IPS-NIHi7 (cell line): Measurements from ENCODE around the gene METAP2.
"Not testable (repeated sequence)": the region's sequence is repeated elsewhere in the genome, so short reads cannot be mapped to it uniquely, and the experiment has no call there.

Experiments used
- DNase-seq: peaks from one replicate; pipeline ENCODE4 v3.0.0; 2012; ENCODE audit warnings: mixed read lengths; ENCODE audit errors: extremely low spot score

Gene METAP2

GRCh38 chr12:95462551-95462950 is 11.4 kb upstream of the METAP2 start:
- no peak for DNase-seq

GRCh38 chr12:95463050-95463449 is 10.9 kb upstream of the METAP2 start:
- no peak for DNase-seq

- not testable (repeated sequence) for DNase-seq
These were observed 10.2 kb upstream of the METAP2 start for GRCh38 chr12:95463776-95464175.

GRCh38 chr12:95465275-95465674 is 8.7 kb upstream of the METAP2 start:
- no peak for DNase-seq

DNA sequence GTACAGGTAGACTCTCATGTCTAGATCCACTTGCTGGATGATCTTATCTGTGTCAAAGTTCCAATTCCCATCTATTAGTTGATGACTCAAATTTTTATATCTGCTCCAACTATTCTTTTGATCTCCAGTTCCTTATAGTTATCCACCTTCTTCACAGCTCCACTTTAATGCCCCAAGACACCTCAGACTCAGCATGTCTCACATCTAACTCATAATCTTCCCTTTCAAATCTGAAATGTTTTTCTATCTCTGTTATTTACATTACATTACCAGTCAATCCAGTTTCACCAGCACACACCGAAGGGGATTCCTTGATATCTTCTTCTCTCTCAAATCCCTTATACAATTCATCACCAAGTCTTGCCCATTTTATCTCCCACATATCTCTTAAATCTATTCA is 3.7 kb upstream of the METAP2 start:
- DNase-seq, result no peak

DNA sequence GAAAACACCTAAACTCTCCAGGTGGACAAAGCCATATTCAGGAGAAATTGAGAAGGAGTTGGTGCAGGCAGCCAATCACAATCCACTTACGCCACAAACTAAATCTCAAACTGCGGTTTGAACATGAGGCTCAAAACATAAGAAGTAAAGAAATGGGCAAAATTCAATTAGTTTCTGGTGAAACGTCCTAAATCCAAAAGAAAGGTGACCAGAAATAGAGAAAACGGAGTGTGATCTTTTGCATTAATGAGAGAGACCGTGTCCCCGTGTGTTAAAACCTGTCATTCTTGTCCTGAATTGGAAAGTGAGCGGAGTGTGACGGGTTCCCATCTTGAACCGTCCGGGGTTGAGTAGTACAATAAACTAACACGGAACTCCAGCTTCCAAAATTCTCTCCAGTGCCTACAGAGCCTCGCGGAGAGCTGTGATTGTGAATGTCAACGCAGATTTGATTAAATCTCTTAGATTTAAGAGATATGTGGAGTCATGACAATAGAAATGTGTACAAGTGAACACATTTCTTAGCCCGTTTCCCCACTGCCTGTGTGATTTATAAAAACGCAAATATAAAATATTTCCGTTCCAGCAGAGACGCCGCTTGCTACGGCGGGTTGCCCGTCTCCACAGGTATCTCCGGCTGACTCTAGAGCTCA is 595 bp upstream of the METAP2 start:
- DNase-seq, result peak; percentile 35

DNA sequence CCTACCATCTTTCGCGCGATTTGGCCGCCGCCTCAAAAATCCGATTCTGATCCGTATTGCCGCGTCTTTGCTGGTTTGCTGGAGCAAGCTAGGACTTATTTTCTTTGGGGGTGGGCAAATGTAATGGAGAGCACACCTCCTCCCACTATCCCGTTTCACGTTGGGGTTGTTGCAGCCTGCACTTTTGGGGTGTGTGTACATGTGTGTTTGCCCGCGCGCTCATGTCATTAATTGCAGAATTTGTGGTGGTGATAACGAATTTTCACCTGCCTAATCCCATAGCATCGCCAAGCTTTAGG is 657 bp downstream of the METAP2 start:
- DNase-seq, result peak; percentile 11

- no peak for DNase-seq
These were observed 6.3 kb downstream of the METAP2 start for GRCh38 chr12:95480230-95480629.

DNA sequence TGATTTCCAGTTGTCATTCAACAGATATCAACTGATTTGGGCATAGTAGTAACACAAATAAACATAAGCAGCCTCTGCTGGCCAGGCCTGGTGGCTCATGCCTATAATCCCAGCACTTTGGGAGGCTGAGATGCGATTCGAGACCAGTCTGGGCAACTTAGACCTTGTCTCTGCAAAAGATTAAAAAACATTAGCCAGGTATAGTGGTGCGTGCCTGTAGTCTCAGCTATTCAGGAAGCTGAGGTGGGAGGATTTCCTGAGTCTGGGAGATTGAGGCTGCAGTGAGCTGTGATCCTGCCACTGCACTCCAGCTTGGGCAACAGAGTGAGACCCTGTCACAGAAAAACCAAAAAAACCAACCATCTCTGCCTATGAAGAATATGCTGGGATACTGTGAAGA is 7.1 kb downstream of the METAP2 start:
- DNase-seq, result no peak

DNA sequence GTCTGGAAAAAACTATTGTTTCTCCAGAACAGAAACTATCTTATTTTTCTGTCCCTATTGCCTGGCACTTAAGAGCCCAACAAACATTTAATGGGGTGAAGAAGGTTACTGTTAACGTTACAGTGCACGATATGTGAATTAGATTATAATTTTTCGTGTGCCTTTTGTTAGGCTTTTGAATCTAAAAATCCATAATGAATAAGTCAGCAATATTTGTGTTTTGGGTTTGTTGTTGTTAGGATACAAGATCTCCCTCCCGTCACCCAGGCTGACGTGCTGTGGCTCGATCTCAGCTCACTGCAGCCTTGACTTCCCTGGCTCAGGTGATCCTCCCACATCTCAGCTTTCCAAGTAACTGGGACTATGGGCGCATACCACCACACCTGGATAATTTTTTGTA is 7.9 kb downstream of the METAP2 start:
- no peak for DNase-seq

DNA sequence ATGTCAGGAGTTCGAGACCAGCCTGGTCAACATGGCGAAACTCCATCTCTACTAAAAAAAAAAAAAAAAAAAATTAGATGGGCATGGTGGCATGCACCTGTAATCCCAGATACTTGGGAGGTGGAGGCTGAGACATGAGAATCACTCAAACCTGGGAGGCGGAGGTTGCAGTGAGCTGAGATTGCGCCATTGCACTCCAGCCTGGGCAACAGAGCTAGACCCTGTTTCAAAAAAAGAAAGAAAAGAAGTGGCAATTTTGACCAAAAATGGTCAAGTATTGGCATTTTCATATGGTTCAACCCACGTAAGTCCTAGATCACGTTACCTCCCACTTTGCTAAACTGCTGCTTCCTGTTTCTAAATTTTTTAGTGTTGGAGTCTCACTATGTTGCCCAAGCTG is 8.6 kb downstream of the METAP2 start:
- DNase-seq, result not testable (repeated sequence)

GRCh38 chr12:95484524-95484923 is 10.6 kb downstream of the METAP2 start:
- no peak for DNase-seq

DNA sequence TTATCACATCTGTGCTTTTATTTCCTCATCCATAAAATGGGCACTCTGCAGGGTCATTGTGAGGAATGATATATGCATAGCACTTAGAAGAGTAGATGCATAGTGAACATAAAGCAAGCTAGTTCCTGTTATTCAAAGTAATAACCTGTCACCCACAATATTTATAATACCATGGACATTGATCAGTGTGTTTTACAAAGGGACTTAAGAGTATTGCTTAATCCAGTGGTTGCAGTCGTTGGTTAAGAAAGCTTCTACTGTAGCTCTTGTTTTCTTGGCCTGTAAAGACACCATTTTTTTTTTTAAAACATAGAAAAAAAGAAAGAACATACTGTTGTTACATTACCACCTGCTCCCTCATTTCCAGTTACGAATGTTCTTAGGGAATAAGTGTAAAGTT is 13.1 kb downstream of the METAP2 start:
- DNase-seq, result no peak

- no peak for DNase-seq
These were observed 18.5 kb downstream of the METAP2 start for GRCh38 chr12:95492462-95492861.

- no peak for DNase-seq
These were observed 20.9 kb downstream of the METAP2 start for GRCh38 chr12:95494888-95495287.

GRCh38 chr12:95495433-95495832 is 21.5 kb downstream of the METAP2 start:
- no peak for DNase-seq

DNA sequence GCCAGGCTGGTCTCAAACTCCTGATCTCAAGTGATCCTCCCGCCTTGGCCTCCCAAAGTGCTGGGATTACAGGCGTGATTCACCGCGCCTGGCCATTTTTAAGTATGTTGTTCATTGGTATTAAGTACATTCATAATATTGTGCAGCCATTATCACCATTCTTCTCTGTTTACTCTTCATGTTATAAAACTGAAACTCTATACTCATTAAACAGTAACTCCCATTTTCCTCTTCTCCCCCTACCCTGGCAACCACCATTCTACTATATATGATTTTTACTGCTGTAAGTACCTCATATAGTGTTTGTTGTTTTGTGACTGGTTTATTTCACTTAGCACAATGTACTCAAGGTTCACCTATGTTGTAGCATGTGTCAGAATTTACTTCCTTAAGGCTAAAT is 23.1 kb downstream of the METAP2 start:
- DNase-seq, result no peak

DNA sequence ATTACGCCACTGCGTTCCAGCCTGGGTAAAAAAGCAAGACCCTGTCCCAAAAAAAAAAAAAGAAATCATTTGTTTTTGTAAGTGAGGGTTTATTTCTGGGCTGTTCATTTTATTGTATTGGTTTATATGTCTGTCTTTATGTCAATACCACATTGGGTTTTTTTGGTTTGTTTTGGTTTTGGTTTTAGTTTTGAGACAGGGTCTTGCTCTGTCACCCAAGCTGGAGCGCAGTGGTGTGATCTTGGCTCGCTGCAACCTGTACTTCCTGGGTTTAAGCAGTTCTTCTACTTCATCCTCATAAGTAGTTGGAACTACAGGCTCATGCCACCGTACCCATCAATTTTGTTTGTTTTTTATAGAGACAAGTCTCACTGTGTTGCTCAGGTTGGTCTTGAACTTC is 25.0 kb downstream of the METAP2 start:
- no peak for DNase-seq

GRCh38 chr12:95499772-95500171 is 25.8 kb downstream of the METAP2 start:
- no peak for DNase-seq

- no peak for DNase-seq
These were observed 30.2 kb downstream of the METAP2 start for GRCh38 chr12:95504140-95504539.

GRCh38 chr12:95505039-95505438 is 31.1 kb downstream of the METAP2 start:
- no peak for DNase-seq

DNA sequence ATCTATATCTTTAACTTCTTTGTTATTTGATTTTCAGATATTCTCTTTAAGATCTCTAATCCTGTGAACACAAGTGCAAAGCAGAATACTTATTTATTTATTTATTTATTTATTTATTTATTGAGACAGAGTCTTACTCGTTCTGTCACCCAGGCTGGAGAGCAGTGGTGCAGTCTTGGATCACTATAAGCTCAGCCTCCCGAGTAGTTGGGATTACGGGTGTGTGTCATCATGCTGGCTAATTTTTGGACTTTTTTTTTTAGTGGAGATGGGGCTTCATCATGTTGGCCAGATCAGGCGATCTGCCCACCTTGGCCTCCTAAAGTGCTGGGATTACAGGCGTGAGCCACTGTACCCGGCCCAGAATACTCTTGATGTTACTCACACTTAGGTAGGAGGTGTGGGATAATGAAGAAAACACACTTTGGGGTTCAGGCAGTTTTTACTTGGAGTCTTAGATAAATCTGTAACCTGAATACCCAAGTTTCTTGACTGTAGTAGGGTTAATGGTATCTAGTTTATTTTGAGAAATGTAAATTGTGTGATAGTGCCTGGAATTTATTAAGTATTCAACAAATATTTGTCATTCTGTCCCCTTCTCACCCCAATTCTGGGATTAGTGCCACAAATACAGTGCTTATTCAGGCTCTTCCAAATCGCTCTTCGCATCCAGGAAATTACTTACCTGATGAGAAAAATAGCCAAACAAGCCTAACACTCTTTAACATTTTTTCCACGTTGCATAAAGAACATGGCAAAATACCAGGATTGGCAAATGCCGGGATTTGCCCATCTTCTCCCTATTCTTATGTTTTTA is 33.0 kb downstream of the METAP2 start:
- no peak for DNase-seq

DNA sequence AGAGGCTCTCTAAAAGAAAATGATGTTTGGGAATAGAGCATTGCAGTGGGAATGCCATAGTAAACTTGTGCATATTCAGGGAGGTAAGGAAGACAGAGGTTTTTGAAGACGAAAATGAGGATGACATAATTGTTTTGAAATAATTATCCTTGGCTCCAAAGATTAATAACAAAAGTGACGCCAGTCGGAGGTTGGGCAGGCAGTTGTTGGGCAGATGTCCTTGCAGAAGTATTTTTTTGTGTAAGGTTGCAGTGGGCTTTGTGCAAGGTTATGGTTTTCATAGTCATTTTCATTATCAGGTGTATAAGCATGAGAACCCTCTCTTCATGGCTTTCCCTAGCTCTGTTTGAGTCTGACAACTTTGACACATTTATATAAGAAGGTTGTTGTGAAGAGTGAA is 35.3 kb downstream of the METAP2 start:
- DNase-seq, result no peak

DNA sequence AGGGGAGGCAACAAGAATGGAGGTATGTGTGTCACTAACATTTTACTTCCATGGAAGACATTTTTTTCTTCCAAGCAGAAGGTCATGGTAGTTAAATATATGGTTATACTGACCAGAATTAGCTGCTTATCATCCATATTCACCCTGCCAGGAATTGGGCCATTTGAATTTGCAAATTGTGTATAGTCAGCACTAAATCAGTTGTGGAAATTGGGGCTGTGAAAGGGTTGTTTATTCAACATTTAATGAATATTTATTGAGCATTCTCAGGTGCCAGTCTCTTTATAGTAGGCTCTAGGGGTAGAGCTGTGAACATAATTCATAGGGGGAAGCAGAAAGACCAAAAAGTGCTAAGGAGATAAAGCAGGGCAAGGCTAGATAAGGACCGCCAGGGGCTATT is 38.0 kb downstream of the METAP2 start:
- no peak for DNase-seq
